ENCODE data around the gene PTPRO.

- TF ChIP-seq, protein P1, sequence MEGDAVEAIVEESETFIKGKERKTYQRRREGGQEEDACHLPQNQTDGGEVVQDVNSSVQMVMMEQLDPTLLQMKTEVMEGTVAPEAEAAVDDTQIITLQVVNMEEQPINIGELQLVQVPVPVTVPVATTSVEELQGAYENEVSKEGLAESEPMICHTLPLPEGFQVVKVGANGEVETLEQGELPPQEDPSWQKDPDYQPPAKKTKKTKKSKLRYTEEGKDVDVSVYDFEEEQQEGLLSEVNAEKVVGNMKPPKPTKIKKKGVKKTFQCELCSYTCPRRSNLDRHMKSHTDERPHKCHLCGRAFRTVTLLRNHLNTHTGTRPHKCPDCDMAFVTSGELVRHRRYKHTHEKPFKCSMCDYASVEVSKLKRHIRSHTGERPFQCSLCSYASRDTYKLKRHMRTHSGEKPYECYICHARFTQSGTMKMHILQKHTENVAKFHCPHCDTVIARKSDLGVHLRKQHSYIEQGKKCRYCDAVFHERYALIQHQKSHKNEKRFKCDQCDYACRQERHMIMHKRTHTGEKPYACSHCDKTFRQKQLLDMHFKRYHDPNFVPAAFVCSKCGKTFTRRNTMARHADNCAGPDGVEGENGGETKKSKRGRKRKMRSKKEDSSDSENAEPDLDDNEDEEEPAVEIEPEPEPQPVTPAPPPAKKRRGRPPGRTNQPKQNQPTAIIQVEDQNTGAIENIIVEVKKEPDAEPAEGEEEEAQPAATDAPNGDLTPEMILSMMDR (IDR thresholded peaks at IDR 0.05; ENCODE audit: low read depth, low read length) = no peak
- no peak for TF ChIP-seq EZH2phosphoT487 (IDR thresholded peaks at IDR 0.05; ENCODE audit: low read depth)
These were observed 1.4 kb upstream of the PTPRO start for GRCh38 chr12:15320881-15321280.
